HepG2 (cell line): ENCODE data around the gene SPATS2. TPM values are rescaled to one million over a fixed set of nuclear protein-coding genes. Genes with fewer than 3 reads are reported as not detected.

Source experiments
- ATAC-seq: fragments of 200-7000 bp; cut with Tn5 transposase; 3 replicates; pipeline ENCODE4 v1.9.1; 2020; ENCODE audit warnings: mild to moderate bottlenecking, moderate library complexity
- BruUV-seq: library from RNA; stranded (reverse); fragments of 400-500 nt; replicated peaks from 2 replicates; lab custom pipeline; 2021; lab: Mats Ljungman, UMichigan
- CTCF ChIA-PET: fragments of 300-600 bp; formaldehyde crosslinking; extraction: SDS; loops from one replicate; lab custom pipeline; 2021; ENCODE audit warnings: low total read pairs, inconsistent platforms, low intra/inter-chr PET ratio; lab: Yijun Ruan, JAX
- POLR2A ChIA-PET: fragments of 350-600 bp; sonication (Branson Sonifier 250); formaldehyde crosslinking; loops from one replicate; lab custom pipeline; 2020; ENCODE audit warnings: antibody characterized with exemption, inconsistent platforms; lab: Yijun Ruan, JAX
- DNase-seq: peaks from one replicate; pipeline ENCODE4 v3.0.0-alpha.2; 2015; ENCODE audit warnings: low spot score
- FAIRE-seq: peaks from 3 replicates; lab custom pipeline; 2011; peaks lifted over from hg19 to GRCh38; lab: Jason Lieb, UNC
- H2AFZ ChIP-seq: one replicate; pipeline ENCODE4 v1.6.1; 2011; ENCODE audit warnings: low read length, inconsistent platforms
- H3K27ac ChIP-seq: fragments of 300-600 bp; 3 replicates; pipeline ENCODE4 v1.8.0; 2011; ENCODE audit warnings: mixed run types, mild to moderate bottlenecking, mixed read lengths, low read length, inconsistent platforms; ENCODE audit not compliant: insufficient read depth; ENCODE audit errors: extremely low read length
- H3K27me3 ChIP-seq, 2 experiments: fragments of 200-600 bp in 1 of 2; 2 replicates in 1 of 2; 3 replicates in 1 of 2; pipeline versions ENCODE4 v1.6.0 to v1.8.0; 2011; ENCODE audit warnings: low read length in 2 of 2, mild to moderate bottlenecking in 2 of 2, moderate library complexity in 2 of 2, inconsistent platforms in 1 of 2; ENCODE audit not compliant: insufficient read depth in 2 of 2, control insufficient read depth in 1 of 2
- H3K36me3 ChIP-seq, 2 experiments: fragments of 200-600 bp in 1 of 2; replicated peaks in 1 of 2; 2 replicates in 1 of 2; 3 replicates in 1 of 2; pipeline versions ENCODE4 v1.5.1 to v1.8.0; 2011; ENCODE audit warnings: low read length in 2 of 2, inconsistent platforms in 1 of 2; ENCODE audit not compliant: insufficient read depth in 2 of 2, control insufficient read depth in 1 of 2
- H3K4me1 ChIP-seq: 2 replicates; pipeline ENCODE4 v1.5.1; 2012; ENCODE audit warnings: low read length, inconsistent platforms; ENCODE audit not compliant: insufficient read depth
- H3K4me2 ChIP-seq: 2 replicates; pipeline ENCODE4 v1.6.0; 2011; ENCODE audit warnings: low read depth, low read length, inconsistent platforms
- H3K4me3 ChIP-seq, 3 experiments: fragments of 200-600 bp in 1 of 3; sonication (generic), shearing (Covaris generic) in 1 of 3; replicated peaks in 1 of 3; 2 replicates each; pipeline ENCODE4 v1.5.1; 2011 to 2016; ENCODE audit warnings: low read length in 3 of 3, inconsistent platforms in 2 of 3, low read depth in 2 of 3, mild to moderate bottlenecking in 2 of 3, control low read depth in 1 of 3, mixed read lengths in 1 of 3; ENCODE audit not compliant: insufficient read depth in 1 of 3
- H3K79me2 ChIP-seq: one replicate; pipeline ENCODE4 v1.6.1; 2011; ENCODE audit warnings: low read length, inconsistent platforms; ENCODE audit not compliant: insufficient read depth
- H3K9ac ChIP-seq: 2 replicates; pipeline ENCODE4 v1.6.0; 2011; ENCODE audit warnings: mild to moderate bottlenecking, low read depth, low read length, inconsistent platforms; ENCODE audit not compliant: insufficient read depth
- H3K9me3 ChIP-seq: 2 replicates; pipeline ENCODE4 v1.5.1; 2012; ENCODE audit warnings: mild to moderate bottlenecking, low read length
- H4K20me1 ChIP-seq: 2 replicates; pipeline ENCODE4 v1.6.0; 2011; ENCODE audit warnings: inconsistent platforms, mild to moderate bottlenecking, low read length, moderate library complexity; ENCODE audit not compliant: insufficient read depth
- ATF4 ChIP-seq, 2 experiments: fragments of 450-650 bp in 1 of 2; sonication (generic) in 1 of 2; formaldehyde crosslinking; IDR thresholded peaks; 2 replicates each; pipeline versions ENCODE4 v1.5.0 to v1.8.0; 2020 to 2022; ENCODE audit warnings: mild to moderate bottlenecking in 1 of 2, missing genetic modification reagents in 1 of 2
- FOXO1 ChIP-seq: sonication (generic); formaldehyde crosslinking; IDR thresholded peaks from 2 replicates; pipeline ENCODE4 v1.4.0; 2020; ENCODE audit warnings: missing genetic modification reagents
- GATAD2A ChIP-seq: IDR thresholded peaks from 2 replicates; pipeline ENCODE4 v1.6.1; 2016
- HDAC2 ChIP-seq: sonication (generic); formaldehyde crosslinking; IDR thresholded peaks from 2 replicates; pipeline ENCODE4 v1.4.0; 2020; ENCODE audit warnings: missing genetic modification reagents
- HOXA3 ChIP-seq: sonication (generic); formaldehyde crosslinking; IDR thresholded peaks from 2 replicates; pipeline ENCODE4 v1.5.0; 2020; ENCODE audit warnings: missing genetic modification reagents
- HOXA5 ChIP-seq: sonication (generic); formaldehyde crosslinking; IDR thresholded peaks from 2 replicates; pipeline ENCODE4 v1.4.0; 2020; ENCODE audit warnings: missing genetic modification reagents
- KDM3A ChIP-seq: IDR thresholded peaks from 2 replicates; pipeline ENCODE4 v1.6.1; 2018; ENCODE audit warnings: low read depth, missing compliant biosample characterization
- KDM6A ChIP-seq: IDR thresholded peaks from 2 replicates; pipeline ENCODE4 v1.6.1; 2016; ENCODE audit warnings: low read depth
- MAFF ChIP-seq: IDR thresholded peaks from 2 replicates; pipeline ENCODE4 v1.6.1; 2011; ENCODE audit warnings: low read depth, low read length, improper control_type of control experiment
- MAFK ChIP-seq, 2 experiments: IDR thresholded peaks in 1 of 2; conservative IDR thresholded peaks in 1 of 2; 2 replicates each; pipeline ENCODE4 v1.6.1; 2011; ENCODE audit warnings: improper control_type of control experiment in 2 of 2, low read length in 2 of 2
- MED1 ChIP-seq: sonication (generic); formaldehyde crosslinking; IDR thresholded peaks from 2 replicates; pipeline ENCODE4 v1.4.0; 2020; ENCODE audit warnings: missing genetic modification reagents
- MEF2D ChIP-seq: sonication (generic); formaldehyde crosslinking; IDR thresholded peaks from 2 replicates; pipeline ENCODE4 v1.5.1; 2020; ENCODE audit warnings: mild to moderate bottlenecking, missing genetic modification reagents
- MLLT10 ChIP-seq: sonication (generic); formaldehyde crosslinking; IDR thresholded peaks from 2 replicates; pipeline ENCODE4 v1.4.0; 2020; ENCODE audit warnings: missing genetic modification reagents
- MTA1 ChIP-seq: sonication (generic); formaldehyde crosslinking; IDR thresholded peaks from 2 replicates; pipeline ENCODE4 v1.4.0; 2020; ENCODE audit warnings: missing genetic modification reagents, mild to moderate bottlenecking, borderline replicate concordance
- REL ChIP-seq: sonication (generic); formaldehyde crosslinking; conservative IDR thresholded peaks from 2 replicates; pipeline ENCODE4 v1.8.0; 2022; ENCODE audit warnings: mild to moderate bottlenecking, missing genetic modification reagents, moderate library complexity
- TGIF2 ChIP-seq: IDR thresholded peaks from 2 replicates; pipeline ENCODE4 v1.6.1; 2016; ENCODE audit warnings: control low read depth, missing compliant biosample characterization
- ZBTB49 ChIP-seq: sonication (generic); formaldehyde crosslinking; IDR thresholded peaks from 2 replicates; pipeline ENCODE4 v1.4.0; 2020; ENCODE audit warnings: missing genetic modification reagents, borderline replicate concordance
- ZBTB8A ChIP-seq: sonication (generic); formaldehyde crosslinking; IDR thresholded peaks from 2 replicates; pipeline ENCODE4 v1.4.0; 2020; ENCODE audit warnings: mild to moderate bottlenecking, low read depth, missing genetic modification reagents, borderline replicate concordance
- ZNF337 ChIP-seq: sonication (generic); formaldehyde crosslinking; IDR thresholded peaks from 2 replicates; pipeline ENCODE4 v1.5.1; 2020; ENCODE audit warnings: missing genetic modification reagents, low read depth, mild to moderate bottlenecking, borderline replicate concordance
- WGBS: methylation state at CpG from one replicate; pipeline ENCODE4 v1.1.6; 2017; ENCODE audit warnings: low lambda C conversion rate; 5-methylcytosine and 5-hydroxymethylcytosine counted together
- in situ Hi-C: cut with HindIII; loops from 2 replicates; pipeline ENCODE4 v1.10.0; 2017; ENCODE audit warnings: low pct_unique_long_range_greater_than_20kb; ENCODE audit not compliant: extremely low pct_ligation_motif_present
- intact Hi-C: fragments of 100-400 bp; cut with micrococcal nuclease; formaldehyde crosslinking; loops from one replicate; pipeline ENCODE4 v1.10.0; 2022; ENCODE audit not compliant: unreplicated experiment
- polyA plus RNA-seq, 8 experiments: library from polyadenylated mRNA; depleted of rRNA in 3 of 8; stranded (reverse) in 7 of 8; unstranded in 1 of 8; fragments of >200 nt; fragmentation: Illumina TruSeq in 4 of 8; extraction: Trizol in 4 of 8; gene quantifications; 2 replicates each; pipeline versions ENCODE4 v1.2.1 to v1.2.3, GENCODE V29; 2011 to 2016; ENCODE audit warnings: low read depth in 4 of 8, missing spikeins in 1 of 8, mixed read lengths in 1 of 8; ENCODE audit not compliant: insufficient read depth in 1 of 8
- total RNA-seq, 5 experiments: library from RNA; depleted of rRNA; stranded (reverse); fragments of >200 nt; fragmentation: Illumina TruSeq; extraction: Trizol; gene quantifications; 2 replicates each; pipeline ENCODE4 v1.2.3, GENCODE V29; 2016; ENCODE audit warnings: low read depth in 1 of 5

SPATS2 gene
- total and polyA plus RNA-seq, 2 of the 13 experiments (the other 11 are each of a cell fraction or from before 2014, with no cell fraction given): 19.3 to 28.1 TPM

GRCh38 chr12:49491823-49492222 lies 124.6 kb downstream of the SPATS2 start:
- POLR2A ChIA-PET: no interaction called here
- intact Hi-C loops (no loop called here), in situ Hi-C loops (no loop called here)
- 100% methylated on average over 1 of the region's 1 CpG for WGBS
- Histone ChIP-seq H3K4me1 (no peaks in the 10 kb centered on the region), H3K36me3 (peaks cover 0 to 35% of the 10 kb centered on the region in 2 experiments; a peak in 3 of 5 replicates), H3K4me2 (no peak overlapping the region), H3K79me2 (no peaks in the 10 kb centered on the region), H3K9ac (no peak overlapping the region), H3K27me3 (no peaks in the 10 kb centered on the region), H2AFZ (no peak overlapping the region), H3K4me3 (no peak overlapping the region), H3K27ac (no peak overlapping the region), H3K9me3 (no peaks in the 10 kb centered on the region), H4K20me1 (no peaks in the 10 kb centered on the region)
- no peak for TF ChIP-seq HDAC2
- no peak for TF ChIP-seq MED1 (CRISPR knock-in tag)
- TF ChIP-seq MEF2D (CRISPR knock-in tag): no peak
- no peak for TF ChIP-seq MAFF
- no peak for TF ChIP-seq FOXO1 (CRISPR knock-in tag)
- TF ChIP-seq KDM3A (CRISPR knock-in tag): no peak
- FAIRE-seq (no peak), ATAC-seq (no peak), DNase-seq (no peak)
- CTCF ChIA-PET: no interaction called here
- no TSS peak for BruUV-seq

GRCh38 chr12:49493900-49494299 lies 126.6 kb downstream of the SPATS2 start:
- no peak overlapping the region for H3K27ac ChIP-seq
- no peak overlapping the region for H3K4me3 ChIP-seq
- no peaks in the 10 kb centered on the region for H4K20me1 ChIP-seq
- H3K4me1 ChIP-seq: no peaks in the 10 kb centered on the region
- no peak overlapping the region for H2AFZ ChIP-seq
- H3K9ac ChIP-seq: no peak overlapping the region
- no peak for FAIRE-seq
- 94% methylated on average over 2 of the region's 2 CpGs for WGBS
- ChIA-PET POLR2A (interaction anchor here (0.6 kb wide), 1 partner anchor 362 kb away, joined by 3 read pairs; the partner anchor contains the start of gene TUBA1B), CTCF (no interaction called here)
- intact Hi-C loops (no loop called here), in situ Hi-C loops (no loop called here)
- ATAC-seq: no peak
- BruUV-seq: no TSS peak
- H3K9me3 ChIP-seq: no peaks in the 10 kb centered on the region
- no peaks in the 10 kb centered on the region for H3K79me2 ChIP-seq
- H3K4me2 ChIP-seq: no peak overlapping the region
- H3K27me3 ChIP-seq: no peaks in the 10 kb centered on the region
- H3K36me3 ChIP-seq: peaks cover 0 to 41% of the 10 kb centered on the region in 2 experiments; a peak in 3 of 5 replicates
- DNase-seq: no peak
- TF ChIP-seq MAFK (conservative IDR thresholded peaks at IDR 0.05 in 1 of 2, IDR thresholded peaks at IDR 0.05 in 1 of 2; ENCODE audit: low read length in 2 of 2) (no peak), REL (CRISPR knock-in tag) (no peak), KDM6A (CRISPR knock-in tag) (no peak), MTA1 (CRISPR knock-in tag) (no peak), TGIF2 (CRISPR knock-in tag) (no peak), ZBTB8A (CRISPR knock-in tag) (no peak), MLLT10 (CRISPR knock-in tag) (no peak), GATAD2A (CRISPR knock-in tag) (no peak), HOXA5 (CRISPR knock-in tag) (no peak), ATF4 (CRISPR knock-in tag; IDR thresholded peaks at IDR 0.05) (no peak), HOXA3 (CRISPR knock-in tag) (no peak), ZNF337 (CRISPR knock-in tag) (no peak), ZBTB49 (CRISPR knock-in tag) (no peak)
